MCF 10A (cell line): Measurements from ENCODE around the gene SLX4IP. TPM values are rescaled to one million over a fixed set of nuclear protein-coding genes. Genes with fewer than 3 reads are reported as not detected.

Source experiments
- BruUV-seq: library from RNA; stranded (reverse); fragments of 400-500 nt; replicated peaks from 2 replicates; lab custom pipeline; 2021; lab: Mats Ljungman, UMichigan
- CTCF ChIA-PET: fragments of 300-600 bp; sonication (Branson Sonifier 250); formaldehyde crosslinking; extraction: SDS; loops from one replicate; lab custom pipeline; 2021; ENCODE audit warnings: antibody characterized with exemption, inconsistent platforms; lab: Yijun Ruan, JAX
- POLR2A ChIA-PET: fragments of 300-600, 350-650 bp; sonication (Branson Sonifier 250); formaldehyde crosslinking; extraction: SDS; loops from one replicate; lab custom pipeline; 2020; ENCODE audit warnings: antibody characterized with exemption, inconsistent platforms; lab: Yijun Ruan, JAX
- DNase-seq: peaks from one replicate; pipeline ENCODE4 v3.0.0-alpha.2; 2018; ENCODE audit not compliant: unreplicated experiment
- H3K27ac Mint-ChIP-seq: one replicate; pipeline ENCODE4 v1.8.0; 2022; ENCODE audit warnings: mild to moderate bottlenecking, low read depth, mixed read lengths; ENCODE audit not compliant: unreplicated experiment
- H3K27me3 Mint-ChIP-seq: one replicate; pipeline ENCODE4 v1.8.0; 2022; ENCODE audit warnings: mixed read lengths; ENCODE audit not compliant: insufficient read depth, unreplicated experiment
- H3K36me3 Mint-ChIP-seq: one replicate; pipeline ENCODE4 v1.8.0; 2022; ENCODE audit warnings: mild to moderate bottlenecking, moderate library complexity, mixed read lengths; ENCODE audit not compliant: insufficient read depth, unreplicated experiment
- H3K4me1 Mint-ChIP-seq: one replicate; pipeline ENCODE4 v1.8.0; 2022; ENCODE audit warnings: mixed read lengths; ENCODE audit not compliant: insufficient read depth, unreplicated experiment
- H3K4me3 Mint-ChIP-seq: one replicate; pipeline ENCODE4 v1.8.0; 2022; ENCODE audit warnings: mild to moderate bottlenecking, moderate library complexity, mixed read lengths; ENCODE audit not compliant: unreplicated experiment
- H3K9me3 Mint-ChIP-seq: one replicate; pipeline ENCODE4 v1.8.0; 2022; ENCODE audit warnings: mixed read lengths; ENCODE audit not compliant: unreplicated experiment
- intact Hi-C: fragments of 100-400 bp; cut with micrococcal nuclease; formaldehyde crosslinking; loops from 2 replicates; pipeline ENCODE4 v1.14.1; 2022
- total RNA-seq: library from RNA; stranded (reverse); gene quantifications from 2 replicates; pipeline ENCODE4 v1.2.3, GENCODE V29; 2022
- TF ChIP-seq, protein P1 (sequence below): fragments of 200-600 bp; IDR thresholded peaks from one replicate; pipeline ENCODE4 v1.8.0; 2022; ENCODE audit warnings: antibody characterized with exemption, mild to moderate bottlenecking; ENCODE audit not compliant: unreplicated experiment

SLX4IP gene
- total RNA-seq, 1 experiment from 2014 or later: 11.2 TPM

DNA sequence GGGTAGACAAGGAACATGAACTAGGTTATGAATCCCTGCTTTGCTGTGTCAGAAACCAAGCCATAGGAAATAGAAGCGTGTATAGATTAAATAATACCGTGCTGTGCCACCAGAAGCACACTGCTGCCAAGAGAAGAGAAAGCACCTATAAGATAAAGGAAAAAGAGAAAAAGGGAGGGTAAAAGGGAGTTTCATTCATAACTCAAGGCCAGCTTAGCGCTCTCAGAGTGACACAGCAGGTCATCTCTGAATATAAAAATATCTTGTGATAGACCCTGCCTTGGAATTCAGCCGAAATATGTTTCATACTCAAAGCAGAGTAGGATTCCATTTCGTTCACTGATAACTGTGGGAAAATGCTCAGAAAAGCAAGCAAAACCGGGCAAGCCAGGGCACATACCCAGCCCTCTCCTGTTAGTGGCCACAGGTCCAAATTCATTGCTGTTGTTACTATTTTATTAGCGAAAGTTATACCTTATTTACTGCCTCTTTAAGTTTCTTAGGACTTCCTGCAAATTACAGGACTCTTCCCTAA lies 230.0 kb downstream of the SLX4IP start:
- DNase-seq: peak; percentile 71
- peaks cover 51% of the 10 kb centered on the region for H3K4me1 Mint-ChIP-seq
- H3K27ac Mint-ChIP-seq: peak overlapping the region; percentile 68
- POLR2A ChIA-PET: interaction anchor here (0.5 to 13.1 kb wide), 30 partner anchors 7 to 691 kb away, joined by 3 to 170 read pairs (median 4); partner anchors contain the start of genes JAG1, MKKS and SLX4IP
- BruUV-seq: no TSS peak
- intact Hi-C loops: loop anchor here (1.0 to 5.0 kb wide), 2 partner anchors 108 to 573 kb away; no protein-coding TSS in a partner anchor
- TF ChIP-seq, protein P1, sequence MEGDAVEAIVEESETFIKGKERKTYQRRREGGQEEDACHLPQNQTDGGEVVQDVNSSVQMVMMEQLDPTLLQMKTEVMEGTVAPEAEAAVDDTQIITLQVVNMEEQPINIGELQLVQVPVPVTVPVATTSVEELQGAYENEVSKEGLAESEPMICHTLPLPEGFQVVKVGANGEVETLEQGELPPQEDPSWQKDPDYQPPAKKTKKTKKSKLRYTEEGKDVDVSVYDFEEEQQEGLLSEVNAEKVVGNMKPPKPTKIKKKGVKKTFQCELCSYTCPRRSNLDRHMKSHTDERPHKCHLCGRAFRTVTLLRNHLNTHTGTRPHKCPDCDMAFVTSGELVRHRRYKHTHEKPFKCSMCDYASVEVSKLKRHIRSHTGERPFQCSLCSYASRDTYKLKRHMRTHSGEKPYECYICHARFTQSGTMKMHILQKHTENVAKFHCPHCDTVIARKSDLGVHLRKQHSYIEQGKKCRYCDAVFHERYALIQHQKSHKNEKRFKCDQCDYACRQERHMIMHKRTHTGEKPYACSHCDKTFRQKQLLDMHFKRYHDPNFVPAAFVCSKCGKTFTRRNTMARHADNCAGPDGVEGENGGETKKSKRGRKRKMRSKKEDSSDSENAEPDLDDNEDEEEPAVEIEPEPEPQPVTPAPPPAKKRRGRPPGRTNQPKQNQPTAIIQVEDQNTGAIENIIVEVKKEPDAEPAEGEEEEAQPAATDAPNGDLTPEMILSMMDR: no peak
- no peaks in the 10 kb centered on the region for H3K9me3 Mint-ChIP-seq
- H3K36me3 Mint-ChIP-seq: peaks cover 51% of the 10 kb centered on the region
- H3K27me3 Mint-ChIP-seq: no peaks in the 10 kb centered on the region
- H3K4me3 Mint-ChIP-seq: peak overlapping the region; percentile 8
- CTCF ChIA-PET: interaction anchor here (0.8 to 3.9 kb wide), 12 partner anchors 16 to 1047 kb away, joined by 3 to 20 read pairs (median 3); no protein-coding TSS in a partner anchor

DNA sequence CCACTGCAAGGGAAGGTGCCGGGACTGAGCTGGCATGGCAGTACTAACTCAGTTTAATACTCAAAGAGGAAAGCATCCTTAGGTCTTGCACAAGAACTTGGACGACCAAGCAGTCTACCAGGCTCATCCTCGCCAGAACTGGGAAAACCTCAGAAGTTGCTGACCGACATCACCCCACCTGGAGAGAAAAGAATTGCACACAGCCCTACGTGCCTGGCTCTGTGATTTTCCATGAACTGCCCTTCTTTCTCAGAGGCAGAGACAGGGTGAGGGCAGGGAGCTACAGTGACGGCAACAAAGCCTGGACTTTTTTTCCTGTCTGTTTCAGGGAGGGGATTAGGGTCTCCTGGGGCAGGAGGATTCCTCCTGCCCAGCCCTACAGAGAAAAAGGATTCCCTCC lies 230.7 kb downstream of the SLX4IP start:
- TF ChIP-seq, protein P1: no peak
- ChIA-PET CTCF (interaction anchor here (0.6 to 3.9 kb wide), 11 partner anchors 29 to 966 kb away, joined by 3 to 20 read pairs (median 4); no protein-coding TSS in a partner anchor), POLR2A (interaction anchor here (0.5 to 13.1 kb wide), 24 partner anchors 6 to 692 kb away, joined by 3 to 170 read pairs (median 4); partner anchors contain the start of genes JAG1, MKKS and SLX4IP)
- intact Hi-C loops: loop anchor here (1.0 to 5.0 kb wide), 3 partner anchors 108 to 573 kb away; no protein-coding TSS in a partner anchor
- Mint-ChIP-seq H3K9me3 (no peaks in the 10 kb centered on the region), H3K27me3 (no peaks in the 10 kb centered on the region), H3K27ac (peak overlapping the region; percentile 68), H3K4me3 (peak overlapping the region; percentile 8), H3K4me1 (peaks cover 50% of the 10 kb centered on the region), H3K36me3 (peaks cover 51% of the 10 kb centered on the region)
- DNase-seq: peak; percentile 93
- no TSS peak for BruUV-seq

DNA sequence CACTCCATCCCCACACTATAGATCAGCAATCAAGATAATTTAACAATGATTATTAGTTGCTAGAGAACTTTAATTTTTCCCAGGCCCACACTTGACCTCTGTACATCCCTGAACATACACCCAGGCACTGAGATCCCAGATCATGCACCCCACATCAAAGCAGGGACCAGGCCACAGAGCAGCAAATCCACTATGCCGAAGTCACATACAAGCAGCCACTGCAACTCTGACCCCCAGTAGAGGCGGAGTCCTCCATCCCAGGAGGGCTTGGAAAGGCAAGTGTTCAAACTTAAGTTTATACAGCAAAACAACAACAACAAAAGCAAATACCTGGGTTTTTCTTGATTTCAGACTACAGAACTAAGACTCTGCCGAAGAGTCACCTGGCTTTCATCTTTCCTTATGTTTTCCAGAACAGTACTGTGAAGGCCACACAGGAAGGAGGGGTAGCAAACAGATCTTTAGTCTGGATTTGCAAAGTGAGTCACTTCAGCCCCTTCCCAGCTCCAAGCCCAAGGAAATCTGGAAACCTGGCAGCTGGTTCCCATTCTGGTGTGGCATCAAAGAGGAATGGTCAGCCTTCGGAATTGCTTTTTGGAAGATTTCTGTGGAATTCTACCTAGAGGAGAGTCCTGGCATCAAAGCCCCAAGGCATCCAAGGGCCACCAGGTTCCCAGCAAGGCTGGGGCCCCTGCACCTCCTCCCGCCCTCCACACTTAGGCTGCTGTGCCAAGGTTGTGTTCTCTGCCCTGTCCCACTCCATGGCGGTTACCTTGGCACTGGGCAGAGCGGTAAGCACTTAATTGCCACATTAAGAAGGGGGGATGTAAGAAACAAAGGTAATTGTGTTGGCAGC lies 231.3 kb downstream of the SLX4IP start:
- Mint-ChIP-seq H3K4me3 (peak overlapping the region; percentile 33), H3K9me3 (no peaks in the 10 kb centered on the region), H3K27ac (peak overlapping the region; percentile 68), H3K27me3 (no peaks in the 10 kb centered on the region), H3K36me3 (peaks cover 50% of the 10 kb centered on the region), H3K4me1 (peaks cover 46% of the 10 kb centered on the region)
- ChIA-PET POLR2A (interaction anchor here (0.7 to 13.1 kb wide), 27 partner anchors 6 to 877 kb away, joined by 3 to 170 read pairs (median 4); partner anchors contain the start of genes JAG1, MKKS and SLX4IP), CTCF (interaction anchor here (0.6 to 3.9 kb wide), 19 partner anchors 9 to 967 kb away, joined by 3 to 20 read pairs (median 4); no protein-coding TSS in a partner anchor)
- no peak for DNase-seq
- intact Hi-C loops: loop anchor here (1.0 to 5.0 kb wide), 4 partner anchors 113 to 688 kb away; no protein-coding TSS in a partner anchor
- no TSS peak for BruUV-seq
- TF ChIP-seq, protein P1: no peak
